Activated CD4-positive, alpha-beta memory T cell treated with anti-CD3 and anti-CD28 coated beads, Interleukin-2, amount 10 ng/mL, durations not matched to agents 7 days and 5 days (primary cell): ENCODE data around the gene PTPRO. TPM values are rescaled to one million over a fixed set of nuclear protein-coding genes. Genes with fewer than 3 reads are reported as not detected.

Experiments used
- CTCF ChIA-PET: fragments of 350-600 bp; sonication (Branson Sonifier 250); formaldehyde crosslinking; loops from one replicate; lab custom pipeline; 2021; ENCODE audit warnings: antibody characterized with exemption, inconsistent platforms; lab: Charles Lee
- POLR2A ChIA-PET: fragments of 350-600 bp; sonication (Branson Sonifier 250); formaldehyde crosslinking; loops from one replicate; lab custom pipeline; 2021; ENCODE audit warnings: antibody characterized with exemption; lab: Charles Lee
- DNase-seq: peaks from one replicate; pipeline ENCODE4 v3.0.0-alpha.2; 2020
- H3K27ac Mint-ChIP-seq: one replicate; pipeline ENCODE4 v1.8.0; 2021; ENCODE audit warnings: mild to moderate bottlenecking, mixed read lengths
- H3K27me3 Mint-ChIP-seq: one replicate; pipeline ENCODE4 v1.8.0; 2021; ENCODE audit warnings: mixed read lengths
- H3K36me3 Mint-ChIP-seq: one replicate; pipeline ENCODE4 v1.8.0; 2021; ENCODE audit warnings: low read depth, mixed read lengths
- H3K4me1 Mint-ChIP-seq: one replicate; pipeline ENCODE4 v1.8.0; 2021; ENCODE audit warnings: mixed read lengths
- H3K4me3 Mint-ChIP-seq: one replicate; pipeline ENCODE4 v1.8.0; 2021; ENCODE audit warnings: mild to moderate bottlenecking, mixed read lengths
- H3K9me3 Mint-ChIP-seq: one replicate; pipeline ENCODE4 v1.8.0; 2021; ENCODE audit warnings: mixed read lengths
- total RNA-seq, 2 experiments: library from RNA; stranded (reverse); gene quantifications; one replicate each; pipeline ENCODE4 v1.2.3, GENCODE V29; 2021

PTPRO gene
- total RNA-seq, 2 experiments from 2014 or later = 1.5 to 2.5 TPM

DNA sequence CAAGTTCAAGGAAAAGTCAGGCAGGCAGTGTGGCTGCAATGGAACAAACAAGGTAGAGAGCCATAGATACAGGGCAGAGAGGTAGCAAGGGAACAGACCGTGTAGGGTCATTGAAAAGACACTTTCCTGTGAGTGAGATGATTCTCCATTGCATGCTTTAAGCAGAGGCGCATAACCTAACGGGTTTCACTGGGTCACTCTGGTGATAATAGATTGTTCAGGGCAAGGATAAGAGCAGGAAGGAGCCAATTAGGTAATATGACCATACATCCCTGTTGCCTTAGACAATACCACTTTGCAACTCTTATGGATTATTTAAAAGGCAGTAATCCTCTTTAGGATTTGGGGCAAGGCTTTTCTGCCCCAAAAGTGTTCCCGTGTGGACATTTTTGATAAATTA, 214.1 kb downstream of the PTPRO start:
- peaks cover 4% of the 10 kb centered on the region for H3K36me3 Mint-ChIP-seq
- H3K4me3 Mint-ChIP-seq = no peak overlapping the region
- ChIA-PET POLR2A (interaction anchor here (2.6 kb wide), 1 partner anchor 26 kb away, joined by 24 read pairs; no protein-coding TSS in a partner anchor), CTCF (interaction anchor here (2.7 to 9.6 kb wide), 2 partner anchors 11 to 47 kb away, joined by 11 to 373 read pairs; no protein-coding TSS in a partner anchor)
- DNase-seq = no peak
- no peak overlapping the region for H3K27ac Mint-ChIP-seq
- no peaks in the 10 kb centered on the region for H3K27me3 Mint-ChIP-seq
- H3K4me1 Mint-ChIP-seq = peaks cover 9% of the 10 kb centered on the region
- no peaks in the 10 kb centered on the region for H3K9me3 Mint-ChIP-seq

- Mint-ChIP-seq H3K4me1 (no peaks in the 10 kb centered on the region), H3K27me3 (no peaks in the 10 kb centered on the region), H3K36me3 (peaks cover 4% of the 10 kb centered on the region), H3K27ac (no peak overlapping the region), H3K9me3 (no peaks in the 10 kb centered on the region), H3K4me3 (no peak overlapping the region)
- POLR2A ChIA-PET = no interaction called here
- no peak for DNase-seq
- CTCF ChIA-PET = no interaction called here
These were observed 216.6 kb downstream of the PTPRO start for GRCh38 chr12:15538881-15539280.

DNA sequence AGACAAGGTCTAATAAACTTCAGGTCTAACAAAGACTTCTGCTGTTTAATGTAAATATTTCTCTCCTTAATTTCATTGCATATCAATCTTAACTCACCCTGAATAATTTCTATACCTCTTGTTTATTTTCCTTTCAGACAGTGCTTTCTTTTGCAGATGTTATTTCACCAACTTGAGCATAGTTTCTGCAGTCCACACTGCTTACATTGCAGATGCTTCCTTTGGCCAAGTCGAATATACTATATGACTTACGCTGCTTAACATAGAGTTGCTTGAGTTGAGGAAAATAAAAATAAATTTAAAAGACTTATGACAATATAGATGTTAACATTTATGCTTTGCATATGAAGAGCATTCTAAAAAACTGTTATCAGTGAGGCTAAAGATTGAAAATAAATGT, 217.7 kb downstream of the PTPRO start:
- H3K27ac Mint-ChIP-seq = no peak overlapping the region
- H3K9me3 Mint-ChIP-seq = no peaks in the 10 kb centered on the region
- no peak overlapping the region for H3K4me3 Mint-ChIP-seq
- ChIA-PET POLR2A (no interaction called here), CTCF (interaction anchor here (1.4 kb wide), 1 partner anchor 45 kb away, joined by 5 read pairs; no protein-coding TSS in a partner anchor)
- peaks cover 3% of the 10 kb centered on the region for H3K4me1 Mint-ChIP-seq
- peaks cover 1% of the 10 kb centered on the region for H3K36me3 Mint-ChIP-seq
- H3K27me3 Mint-ChIP-seq = peaks cover 2% of the 10 kb centered on the region
- no peak for DNase-seq

DNA sequence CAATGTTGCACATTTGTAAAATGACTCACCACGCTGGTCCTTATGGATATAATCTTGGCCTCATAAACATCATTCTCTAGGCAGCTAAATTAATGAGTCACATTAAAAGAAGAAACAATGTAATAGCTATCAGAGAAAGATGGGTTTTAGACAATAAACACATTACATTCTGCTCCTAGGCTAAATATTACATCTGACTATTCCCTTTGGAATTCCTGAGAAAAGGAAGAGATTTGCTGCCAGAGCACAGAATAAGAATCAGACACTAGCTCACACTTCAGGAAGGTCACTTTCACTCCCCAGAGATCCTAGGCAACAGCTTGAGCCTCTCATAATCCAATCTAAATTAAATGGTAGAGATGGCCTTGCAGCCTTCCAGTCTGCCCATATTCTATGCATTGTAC, 218.2 kb downstream of the PTPRO start:
- DNase-seq = no peak
- ChIA-PET CTCF (interaction anchor here (1.4 kb wide), 1 partner anchor 44 kb away, joined by 5 read pairs; no protein-coding TSS in a partner anchor), POLR2A (no interaction called here)
- H3K9me3 Mint-ChIP-seq = no peaks in the 10 kb centered on the region
- H3K36me3 Mint-ChIP-seq = peaks cover 4% of the 10 kb centered on the region
- no peak overlapping the region for H3K27ac Mint-ChIP-seq
- peaks cover 6% of the 10 kb centered on the region for H3K4me1 Mint-ChIP-seq
- H3K4me3 Mint-ChIP-seq = no peak overlapping the region
- H3K27me3 Mint-ChIP-seq = peaks cover 2% of the 10 kb centered on the region

DNA sequence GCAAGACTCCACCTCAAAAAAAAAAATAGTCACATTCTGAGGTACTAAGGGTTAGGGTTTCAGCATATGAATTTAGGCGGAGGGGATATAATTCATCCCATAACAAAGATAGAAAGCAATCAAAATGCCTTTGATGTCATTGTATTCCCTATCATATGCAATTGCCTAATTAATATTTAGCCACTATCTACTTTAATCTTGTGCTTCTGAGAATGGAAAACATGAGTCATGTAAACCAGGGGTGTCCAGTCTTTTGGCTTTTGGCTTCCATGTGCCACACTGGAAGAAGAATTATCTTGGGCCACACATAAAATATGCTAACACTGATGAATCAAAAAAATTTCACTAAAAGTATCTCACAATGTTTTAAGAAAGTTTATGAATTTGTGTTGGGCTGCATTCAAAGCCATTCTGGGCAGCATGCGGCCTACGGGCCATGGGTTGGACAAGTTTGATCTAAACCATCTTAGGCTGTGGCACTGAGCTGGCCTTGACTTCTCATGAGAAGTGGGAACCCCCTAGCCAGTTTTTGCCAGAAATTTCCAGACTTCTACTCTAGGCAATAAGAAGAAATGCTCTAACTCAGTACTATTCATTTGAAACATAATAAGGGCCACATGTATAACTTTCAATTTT, 219.8 kb downstream of the PTPRO start:
- CTCF ChIA-PET = interaction anchor here (1.7 kb wide), 1 partner anchor 42 kb away, joined by 5 read pairs; no protein-coding TSS in a partner anchor
- peaks cover 4% of the 10 kb centered on the region for H3K36me3 Mint-ChIP-seq
- POLR2A ChIA-PET = interaction anchor here (1.0 kb wide), 1 partner anchor 11 kb away, joined by 3 read pairs; no protein-coding TSS in a partner anchor
- H3K27me3 Mint-ChIP-seq = peaks cover 2% of the 10 kb centered on the region
- no peak for DNase-seq
- no peak overlapping the region for H3K27ac Mint-ChIP-seq
- H3K4me1 Mint-ChIP-seq = peaks cover 15% of the 10 kb centered on the region
- no peak overlapping the region for H3K4me3 Mint-ChIP-seq
- no peaks in the 10 kb centered on the region for H3K9me3 Mint-ChIP-seq

- POLR2A ChIA-PET = interaction anchor here (1.0 kb wide), 1 partner anchor 10 kb away, joined by 3 read pairs; no protein-coding TSS in a partner anchor
- Mint-ChIP-seq H3K27me3 (peaks cover 2% of the 10 kb centered on the region), H3K36me3 (peaks cover 4% of the 10 kb centered on the region), H3K4me1 (peaks cover 19% of the 10 kb centered on the region), H3K27ac (no peak overlapping the region), H3K4me3 (no peak overlapping the region), H3K9me3 (no peaks in the 10 kb centered on the region)
- CTCF ChIA-PET = interaction anchor here (1.7 kb wide), 1 partner anchor 41 kb away, joined by 5 read pairs; no protein-coding TSS in a partner anchor
- DNase-seq = no peak
These were observed 221.0 kb downstream of the PTPRO start for GRCh38 chr12:15543347-15543746.

GRCh38 chr12:15544589-15544988, 222.3 kb downstream of the PTPRO start:
- CTCF ChIA-PET = interaction anchor here (6.6 kb wide), 1 partner anchor 11 kb away, joined by 41 read pairs; no protein-coding TSS in a partner anchor
- DNase-seq = no peak
- Mint-ChIP-seq H3K27ac (no peak overlapping the region), H3K36me3 (peaks cover 4% of the 10 kb centered on the region), H3K27me3 (peaks cover 2% of the 10 kb centered on the region), H3K9me3 (no peaks in the 10 kb centered on the region), H3K4me1 (peaks cover 19% of the 10 kb centered on the region), H3K4me3 (no peak overlapping the region)
- POLR2A ChIA-PET = interaction anchor here (3.3 kb wide), 1 partner anchor 12 kb away, joined by 9 read pairs; no protein-coding TSS in a partner anchor

DNA sequence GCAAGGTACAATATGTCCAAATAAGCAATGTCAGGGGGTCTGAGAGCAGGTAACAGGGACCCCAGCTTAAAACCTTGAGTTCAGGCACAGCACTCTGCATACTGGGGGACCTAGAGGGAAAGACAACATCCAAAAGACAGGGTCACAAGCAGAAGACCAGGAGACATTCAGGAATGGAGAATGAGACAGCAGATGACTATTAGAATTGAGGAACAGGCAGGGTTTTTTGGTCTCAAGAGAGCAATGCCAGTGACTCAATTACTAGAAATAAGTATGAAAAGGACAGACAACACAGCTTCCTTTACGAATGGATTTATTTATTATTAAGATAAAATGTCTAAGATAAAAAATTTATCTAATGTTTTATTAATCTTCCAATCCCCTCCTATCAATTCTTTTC, 223.0 kb downstream of the PTPRO start:
- Mint-ChIP-seq H3K4me3 (no peak overlapping the region), H3K36me3 (peaks cover 4% of the 10 kb centered on the region), H3K9me3 (no peaks in the 10 kb centered on the region), H3K27me3 (peaks cover 2% of the 10 kb centered on the region), H3K27ac (no peak overlapping the region), H3K4me1 (peaks cover 19% of the 10 kb centered on the region)
- ChIA-PET POLR2A (interaction anchor here (1.7 to 3.3 kb wide), 3 partner anchors 11 to 25 kb away, joined by 9 to 10 read pairs (median 9); no protein-coding TSS in a partner anchor), CTCF (interaction anchor here (2.0 to 6.6 kb wide), 2 partner anchors 12 to 16 kb away, joined by 6 to 41 read pairs; no protein-coding TSS in a partner anchor)
- DNase-seq = no peak

GRCh38 chr12:15546102-15546701, 223.9 kb downstream of the PTPRO start:
- no peak for DNase-seq
- ChIA-PET POLR2A (interaction anchor here (1.1 to 3.3 kb wide), 8 partner anchors 12 to 337 kb away, joined by 3 to 26 read pairs (median 7); no protein-coding TSS in a partner anchor), CTCF (interaction anchor here (1.1 to 6.6 kb wide), 4 partner anchors 13 to 363 kb away, joined by 3 to 41 read pairs (median 4); no protein-coding TSS in a partner anchor)
- Mint-ChIP-seq H3K9me3 (no peaks in the 10 kb centered on the region), H3K36me3 (peaks cover 4% of the 10 kb centered on the region), H3K4me3 (no peak overlapping the region), H3K4me1 (peaks cover 19% of the 10 kb centered on the region), H3K27me3 (peaks cover 2% of the 10 kb centered on the region), H3K27ac (peak overlapping the region; percentile 63)

DNA sequence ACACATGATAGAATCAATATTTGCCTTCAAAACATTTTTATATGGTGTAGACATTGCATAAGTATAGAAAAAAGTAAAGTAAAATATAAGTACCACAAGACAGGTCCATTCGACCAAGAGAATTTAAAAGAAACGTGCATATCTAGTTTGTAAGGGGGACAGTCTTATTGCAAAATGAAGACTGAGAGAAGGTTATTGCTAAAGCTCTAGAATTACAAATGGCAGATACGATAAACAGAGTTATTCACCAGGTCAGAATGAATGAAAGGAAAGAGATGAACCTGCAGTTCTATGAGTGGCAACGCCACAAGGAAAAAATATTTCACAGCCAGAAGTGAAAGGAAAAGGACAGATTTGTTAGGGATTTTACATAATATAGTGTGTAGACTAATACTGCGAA, 224.8 kb downstream of the PTPRO start:
- H3K27me3 Mint-ChIP-seq = peaks cover 2% of the 10 kb centered on the region
- H3K9me3 Mint-ChIP-seq = no peaks in the 10 kb centered on the region
- H3K4me3 Mint-ChIP-seq = no peak overlapping the region
- ChIA-PET CTCF (interaction anchor here (1.1 to 6.6 kb wide), 5 partner anchors 12 to 363 kb away, joined by 3 to 41 read pairs (median 6); no protein-coding TSS in a partner anchor), POLR2A (interaction anchor here (1.1 to 3.3 kb wide), 7 partner anchors 12 to 336 kb away, joined by 3 to 26 read pairs (median 9); no protein-coding TSS in a partner anchor)
- H3K27ac Mint-ChIP-seq = peak overlapping the region; percentile 63
- H3K36me3 Mint-ChIP-seq = peaks cover 4% of the 10 kb centered on the region
- peaks cover 19% of the 10 kb centered on the region for H3K4me1 Mint-ChIP-seq
- DNase-seq = no peak

GRCh38 chr12:15547691-15548090, 225.4 kb downstream of the PTPRO start:
- Mint-ChIP-seq H3K9me3 (peaks cover 2% of the 10 kb centered on the region), H3K27ac (no peak overlapping the region), H3K36me3 (peaks cover 4% of the 10 kb centered on the region), H3K27me3 (peaks cover 2% of the 10 kb centered on the region), H3K4me1 (peaks cover 19% of the 10 kb centered on the region), H3K4me3 (no peak overlapping the region)
- CTCF ChIA-PET = interaction anchor here (1.1 to 6.6 kb wide), 7 partner anchors 11 to 362 kb away, joined by 3 to 41 read pairs (median 3); no protein-coding TSS in a partner anchor
- DNase-seq = no peak
- POLR2A ChIA-PET = interaction anchor here (2.6 to 3.3 kb wide), 3 partner anchors 13 to 15 kb away, joined by 9 to 26 read pairs (median 10); no protein-coding TSS in a partner anchor

- Mint-ChIP-seq H3K36me3 (no peaks in the 10 kb centered on the region), H3K4me1 (peaks cover 20% of the 10 kb centered on the region), H3K9me3 (peaks cover 2% of the 10 kb centered on the region), H3K4me3 (no peak overlapping the region), H3K27me3 (no peaks in the 10 kb centered on the region), H3K27ac (no peak overlapping the region)
- no peak for DNase-seq
- POLR2A ChIA-PET = interaction anchor here (1.1 to 1.5 kb wide), 2 partner anchors 9 to 11 kb away, joined by 3 to 4 read pairs; no protein-coding TSS in a partner anchor
- CTCF ChIA-PET = interaction anchor here (1.5 to 6.6 kb wide), 2 partner anchors 17 to 34 kb away, joined by 9 to 41 read pairs; no protein-coding TSS in a partner anchor
These were observed 228.5 kb downstream of the PTPRO start for GRCh38 chr12:15550793-15551192.
